H1 (cell line): Measurements from ENCODE around the gene CRIP1. TPM values are rescaled to one million over a fixed set of nuclear protein-coding genes. Genes with fewer than 3 reads are reported as not detected.

Source experiments
- CEBPB ChIP-seq: IDR thresholded peaks from 2 replicates; pipeline ENCODE4 v1.6.1; 2012; ENCODE audit warnings: low read depth, low read length
- JUN ChIP-seq: IDR thresholded peaks from 2 replicates; pipeline ENCODE4 v1.6.1; 2011; ENCODE audit warnings: low read depth, mild to moderate bottlenecking, improper control_type of control experiment, low read length
- KDM1A ChIP-seq: fragments of 200-600, 300-600 bp; sonication (generic); IDR thresholded peaks from 2 replicates; pipeline ENCODE4 v1.7.1; 2016; ENCODE audit warnings: mild to moderate bottlenecking, low read length, borderline replicate concordance
- MAFK ChIP-seq: IDR thresholded peaks from 2 replicates; pipeline ENCODE4 v1.6.1; 2012; ENCODE audit warnings: low read depth, mild to moderate bottlenecking, improper control_type of control experiment, low read length
- POLR2A ChIP-seq, 2 experiments: IDR thresholded peaks; 1 replicate in 1 of 2; 2 replicates in 1 of 2; pipeline ENCODE4 v1.6.1; 2011; ENCODE audit warnings: low read depth in 2 of 2, low read length in 2 of 2, mild to moderate bottlenecking in 2 of 2; ENCODE audit errors: control extremely low read depth in 1 of 2
- SP2 ChIP-seq: IDR thresholded peaks from 2 replicates; pipeline ENCODE4 v1.6.1; 2012; ENCODE audit warnings: mild to moderate bottlenecking, low read length, inconsistent platforms
- TEAD4 ChIP-seq: IDR thresholded peaks from 2 replicates; pipeline ENCODE4 v1.6.1; 2012; ENCODE audit warnings: low read depth, low read length, inconsistent platforms, mixed read lengths
- USF2 ChIP-seq: IDR thresholded peaks from 2 replicates; pipeline ENCODE4 v1.6.1; 2011; ENCODE audit warnings: low read length, improper control_type of control experiment
- YY1 ChIP-seq: IDR thresholded peaks from 2 replicates; pipeline ENCODE4 v1.6.1; 2011; ENCODE audit warnings: low read depth, mild to moderate bottlenecking, low read length
- polyA plus RNA-seq, 7 experiments: library from polyadenylated mRNA; depleted of rRNA in 3 of 7; stranded (reverse) in 5 of 7; unstranded in 2 of 7; fragments of >200 nt in 5 of 7; fragments of 200-250 nt in 2 of 7; gene quantifications; 1 replicate in 5 of 7; 2 replicates in 1 of 7; 4 replicates in 1 of 7; pipeline versions ENCODE4 v1.2.1 to v1.2.3, GENCODE V29; 2011 to 2013; ENCODE audit warnings: missing spikeins in 2 of 7, mixed read lengths in 2 of 7
- total RNA-seq: library from RNA; stranded (reverse); fragmentation: NEBNext Ultra II Directional; extraction: Animal tissue kit (Norgen Biotek cat#: 25700); gene quantifications from 2 replicates; pipeline ENCODE4 v1.2.1, GENCODE V29; 2021

CRIP1 gene
- total and polyA plus RNA-seq, 2 of the 8 experiments (the other 6 are each of a cell fraction or from before 2014, with no cell fraction given): 1.2 to 2.2 TPM

DNA sequence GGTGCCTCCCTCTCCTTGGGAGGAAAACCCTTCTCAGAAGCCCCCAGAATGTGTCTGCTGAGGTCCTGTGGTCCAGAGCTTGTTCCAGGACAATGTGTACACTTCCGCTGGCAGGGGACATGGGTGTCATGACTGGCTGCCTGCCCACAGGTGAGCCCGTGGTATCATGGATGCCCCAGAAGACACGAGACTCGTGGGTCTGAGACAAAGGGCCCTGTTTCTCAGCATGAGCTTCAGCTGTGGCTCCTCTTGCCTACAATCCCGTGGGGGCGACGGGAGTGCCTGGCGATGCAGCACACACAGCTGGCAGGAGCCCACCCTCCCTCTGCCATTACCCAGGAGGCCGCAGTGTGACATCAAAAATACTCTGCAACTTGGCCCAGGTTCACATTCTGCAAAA is 46.7 kb downstream of the CRIP1 start (continued):
- TF ChIP-seq USF2 (no peak), SP2 (no peak), TEAD4 (no peak), YY1 (no peak), POLR2A (IDR thresholded peaks at IDR 0.05; ENCODE audit: control extremely low read depth in 1 of 2, low read depth in 2 of 2, low read length in 2 of 2) (no peak), CEBPB (no peak), MAFK (no peak), JUN (no peak), KDM1A (no peak)
